ENCODE results near the gene FOXB2.

The FOXB2 gene

DNA sequence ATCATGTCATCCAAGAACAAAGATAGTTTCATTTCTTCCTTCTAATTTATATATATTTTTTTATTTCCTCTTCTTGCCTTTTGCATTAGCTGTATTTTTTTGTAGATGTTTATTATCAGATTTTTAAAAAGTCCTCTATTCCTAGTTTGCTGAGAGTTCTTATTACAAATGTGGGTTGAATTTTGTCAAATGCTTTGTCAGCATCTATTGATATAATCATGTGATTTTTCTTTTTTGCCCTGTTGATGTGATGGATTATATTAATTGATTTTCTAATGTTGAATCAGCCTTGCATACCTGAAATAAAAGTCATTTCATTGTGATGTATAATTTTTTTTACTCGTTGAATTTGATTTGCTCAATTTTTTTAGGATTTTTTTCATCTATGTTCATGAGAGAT lies 46.9 kb downstream of the FOXB2 start:
- DNase-seq (ENCODE audit: low spot score): no peak
